DND-41 (cell line): ENCODE results near the gene TKFC.

Experiments
- ATAC-seq: fragments of 200-7000 bp; cut with Tn5 transposase; 3 replicates; pipeline ENCODE4 v1.9.1; 2021; ENCODE audit warnings: low read depth; ENCODE audit not compliant: insufficient read depth
- DNase-seq: peaks from one replicate; pipeline ENCODE4 v3.0.0-alpha.2; 2020
- H2AFZ ChIP-seq: 2 replicates; pipeline ENCODE4 v1.6.0; 2012; ENCODE audit warnings: low read depth, low read length
- H3K27ac ChIP-seq: 2 replicates; pipeline ENCODE4 v1.5.1; 2012; ENCODE audit warnings: low read length, inconsistent platforms
- H3K27me3 ChIP-seq: fragments of 200-600 bp; sonication (generic); 2 replicates; pipeline ENCODE4 v1.6.0; 2012; ENCODE audit warnings: low read length, mild to moderate bottlenecking, inconsistent platforms; ENCODE audit not compliant: insufficient read depth, poor library complexity
- H3K36me3 ChIP-seq: 2 replicates; pipeline ENCODE4 v1.5.1; 2012; ENCODE audit warnings: low read length, inconsistent platforms; ENCODE audit not compliant: insufficient read depth
- H3K4me1 ChIP-seq: 2 replicates; pipeline ENCODE4 v1.5.1; 2012; ENCODE audit warnings: mild to moderate bottlenecking, low read length; ENCODE audit not compliant: insufficient read depth
- H3K4me2 ChIP-seq: 2 replicates; pipeline ENCODE4 v1.6.0; 2012; ENCODE audit warnings: mild to moderate bottlenecking, moderate library complexity, low read length, inconsistent platforms; ENCODE audit not compliant: insufficient read depth
- H3K4me3 ChIP-seq, 2 experiments: fragments of 200-600 bp in 1 of 2; shearing (Covaris generic) in 1 of 2; 2 replicates each; pipeline ENCODE4 v1.5.1; 2012 to 2016; ENCODE audit warnings: inconsistent platforms in 2 of 2, low read length in 2 of 2, mild to moderate bottlenecking in 2 of 2, low read depth in 1 of 2, moderate library complexity in 1 of 2
- H3K79me2 ChIP-seq: 2 replicates; pipeline ENCODE4 v1.6.0; 2012; ENCODE audit warnings: low read length, inconsistent platforms; ENCODE audit not compliant: insufficient read depth
- H3K9ac ChIP-seq: 2 replicates; pipeline ENCODE4 v1.6.0; 2012; ENCODE audit warnings: low read depth, mild to moderate bottlenecking, inconsistent platforms, low read length, moderate library complexity
- H3K9me3 ChIP-seq: 2 replicates; pipeline ENCODE4 v1.5.1; 2012; ENCODE audit warnings: low read length, moderate library complexity, mild to moderate bottlenecking, inconsistent platforms; ENCODE audit not compliant: insufficient read depth, severe bottlenecking
- H4K20me1 ChIP-seq: 2 replicates; pipeline ENCODE4 v1.6.0; 2012; ENCODE audit warnings: low read length; ENCODE audit not compliant: insufficient read depth
- CTCF ChIP-seq: IDR thresholded peaks from 2 replicates; pipeline ENCODE4 v1.5.1; 2012; ENCODE audit warnings: borderline replicate concordance, low read length, moderate library complexity, mild to moderate bottlenecking; ENCODE audit not compliant: poor library complexity, severe bottlenecking; ENCODE audit errors: extremely low read depth
- EZH2 ChIP-seq: IDR thresholded peaks from 3 replicates; pipeline ENCODE4 v1.6.1; 2012; ENCODE audit warnings: borderline replicate concordance, low read depth, mild to moderate bottlenecking, moderate library complexity, low read length, inconsistent platforms; ENCODE audit not compliant: severe bottlenecking

Gene TKFC

GRCh38 chr11:61340979-61341378 lies 8.0 kb downstream of the TKFC start:
- TF ChIP-seq EZH2 (no peak), CTCF (no peak)
- H3K9ac ChIP-seq = no peak overlapping the region
- no peaks in the 10 kb centered on the region for H3K27me3 ChIP-seq
- H3K4me2 ChIP-seq = no peak overlapping the region
- H3K4me1 ChIP-seq = peaks cover 9% of the 10 kb centered on the region
- H3K9me3 ChIP-seq = no peaks in the 10 kb centered on the region
- H4K20me1 ChIP-seq = no peaks in the 10 kb centered on the region
- no peak overlapping the region for H2AFZ ChIP-seq
- H3K4me3 ChIP-seq = no peak overlapping the region
- DNase-seq (no peak), ATAC-seq (no peak)
- H3K36me3 ChIP-seq = peaks cover 9% of the 10 kb centered on the region; the same call in 1 of the 2 replicates
- no peaks in the 10 kb centered on the region for H3K79me2 ChIP-seq
- H3K27ac ChIP-seq = no peak overlapping the region

GRCh38 chr11:61341706-61342105 lies 8.7 kb downstream of the TKFC start:
- no peaks in the 10 kb centered on the region for H3K27me3 ChIP-seq
- no peak overlapping the region for H3K27ac ChIP-seq
- no peaks in the 10 kb centered on the region for H3K9me3 ChIP-seq
- ATAC-seq = no peak
- H3K4me2 ChIP-seq = no peak overlapping the region
- no peaks in the 10 kb centered on the region for H4K20me1 ChIP-seq
- TF ChIP-seq EZH2 (no peak), CTCF (no peak)
- peaks cover 13% of the 10 kb centered on the region; the same call in 1 of the 2 replicates for H3K36me3 ChIP-seq
- H3K79me2 ChIP-seq = no peaks in the 10 kb centered on the region
- H2AFZ ChIP-seq = no peak overlapping the region
- no peak overlapping the region for H3K4me3 ChIP-seq
- H3K4me1 ChIP-seq = peaks cover 1% of the 10 kb centered on the region
- no peak for DNase-seq
- no peak overlapping the region for H3K9ac ChIP-seq

- Histone ChIP-seq H3K4me2 (no peak overlapping the region), H3K9ac (no peak overlapping the region), H2AFZ (no peak overlapping the region), H3K9me3 (no peaks in the 10 kb centered on the region), H3K79me2 (no peaks in the 10 kb centered on the region), H3K27me3 (no peaks in the 10 kb centered on the region), H4K20me1 (no peaks in the 10 kb centered on the region), H3K4me3 (no peak overlapping the region), H3K36me3 (peaks cover 13% of the 10 kb centered on the region; the same call in 1 of the 2 replicates), H3K4me1 (no peaks in the 10 kb centered on the region), H3K27ac (no peak overlapping the region)
- no peak for DNase-seq
- no peak for ATAC-seq
- TF ChIP-seq CTCF (no peak), EZH2 (no peak)
Observed at GRCh38 chr11:61342207-61342803, 9.3 kb downstream of the TKFC start.
